Kidney (tissue), 14 donors: ENCODE results near the gene NRP2. TPM values are rescaled to one million over a fixed set of nuclear protein-coding genes. Genes with fewer than 3 reads are reported as not detected.

ENCODE experiments used
- DNase-seq, 5 donors: peaks; one replicate each; pipeline ENCODE4 v3.0.0-alpha.2; 2013 to 2020
- FAIRE-seq: peaks from 2 replicates; lab custom pipeline; 2012; peaks lifted over from hg19 to GRCh38; lab: Jason Lieb, UNC
- H3K27ac ChIP-seq, 2 donors: one replicate each; pipeline ENCODE4 v1.7.0; 2013; ENCODE audit warnings: low read depth in 2 of 2, low read length in 2 of 2, inconsistent platforms in 1 of 2
- H3K27me3 ChIP-seq: one replicate; pipeline ENCODE4 v1.7.1; 2013; ENCODE audit warnings: low read length, inconsistent platforms; ENCODE audit not compliant: control insufficient read depth, insufficient read depth
- H3K36me3 ChIP-seq, 3 donors: one replicate each; pipeline versions ENCODE4 v1.7.0 to v1.7.1; 2013; ENCODE audit warnings: low read length in 3 of 3, control low read depth in 1 of 3, inconsistent platforms in 1 of 3; ENCODE audit not compliant: insufficient read depth in 3 of 3, control insufficient read depth in 2 of 3
- H3K4me1 ChIP-seq, 3 donors: one replicate each; pipeline versions ENCODE4 v1.7.0 to v1.7.1; 2013; ENCODE audit warnings: low read length in 3 of 3, inconsistent platforms in 1 of 3, low read depth in 1 of 3; ENCODE audit not compliant: control insufficient read depth in 2 of 3, insufficient read depth in 2 of 3
- H3K4me3 ChIP-seq, 3 donors: one replicate each; pipeline versions ENCODE4 v1.7.0 to v1.8.1; 2013; ENCODE audit warnings: low read length in 3 of 3, control low read depth in 1 of 3, inconsistent platforms in 1 of 3
- H3K9ac ChIP-seq, 3 donors: one replicate each; pipeline versions ENCODE4 v1.7.0 to v1.7.1; 2013; ENCODE audit warnings: low read length in 3 of 3, control low read depth in 1 of 3, inconsistent platforms in 1 of 3
- H3K9me3 ChIP-seq, 3 donors: one replicate each; pipeline versions ENCODE4 v1.7.0 to v1.7.1; 2013; ENCODE audit warnings: low read length in 3 of 3, control low read depth in 1 of 3, inconsistent platforms in 1 of 3; ENCODE audit not compliant: control insufficient read depth in 2 of 3, insufficient read depth in 1 of 3
- intact Hi-C: fragments of 100-400 bp; cut with DNase I; formaldehyde crosslinking; loops from one replicate; pipeline ENCODE4 v1.11.1; 2022
- polyA plus RNA-seq: library from polyadenylated mRNA; stranded (reverse); fragments of 350-450 nt; fragmentation: Illumina TruSeq; extraction: RNeasy Lipid Tissue Mini Kit (QIAGEN cat#74804); gene quantifications from one replicate; pipeline ENCODE4 v1.2.3, GENCODE V29; 2014; ENCODE audit warnings: low read depth, low replicate concordance; ENCODE audit not compliant: insufficient read depth
- total RNA-seq: library from RNA; stranded (reverse); fragmentation: NEBNext Ultra II Directional; extraction: Animal tissue kit (Norgen Biotek cat#: 25700); gene quantifications from one replicate; pipeline ENCODE4 v1.2.1, GENCODE V29; 2021
- TF ChIP-seq, protein P1 (sequence below): IDR thresholded peaks from 3 replicates; pipeline ENCODE4 v1.5.1; 2012; ENCODE audit warnings: mild to moderate bottlenecking, moderate library complexity, borderline replicate concordance; ENCODE audit not compliant: insufficient read depth; ENCODE audit errors: extremely low read depth
- donor health status: control.
- donor health status: control.
- donor health status: control.
- donor health status: control.
- donor health status: control.
- donor health status: DM: yes; HTN: yes; CAD: no.
- donor health status: Normal renal cell carcinoma (clear cell type).

NRP2 gene
- total and polyA plus RNA-seq, 2 donors from 2014 or later = 2.3 to 37.7 TPM

DNA sequence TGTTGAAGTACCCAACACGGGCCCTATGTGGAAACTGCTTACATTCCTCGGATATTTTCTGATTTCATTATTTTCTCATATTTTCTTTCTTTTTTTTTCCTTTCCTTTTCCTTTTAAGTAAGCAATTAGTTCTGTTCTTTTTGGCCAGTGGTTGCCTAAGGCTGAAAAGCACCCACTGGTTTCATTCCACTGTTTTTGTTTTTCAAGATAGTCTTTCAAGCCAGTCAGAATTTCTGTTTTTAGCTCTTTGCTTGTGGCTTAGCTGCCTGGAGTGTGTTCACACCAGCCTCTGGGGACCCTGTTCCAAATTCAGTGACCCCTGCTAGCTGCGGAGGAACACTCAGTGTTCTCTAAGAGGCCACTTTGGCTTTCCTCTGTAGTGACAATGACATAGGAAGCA, 73.6 kb downstream of the NRP2 start:
- no peaks in the 10 kb centered on the region for H3K27me3 ChIP-seq
- intact Hi-C loops = no loop called here
- no peaks in the 10 kb centered on the region for H3K9me3 ChIP-seq
- FAIRE-seq (no peak), DNase-seq (no peak)
- H3K9ac ChIP-seq = no peak overlapping the region
- no peak overlapping the region for H3K27ac ChIP-seq
- H3K4me1 ChIP-seq = no peaks in the 10 kb centered on the region
- TF ChIP-seq, protein P1, sequence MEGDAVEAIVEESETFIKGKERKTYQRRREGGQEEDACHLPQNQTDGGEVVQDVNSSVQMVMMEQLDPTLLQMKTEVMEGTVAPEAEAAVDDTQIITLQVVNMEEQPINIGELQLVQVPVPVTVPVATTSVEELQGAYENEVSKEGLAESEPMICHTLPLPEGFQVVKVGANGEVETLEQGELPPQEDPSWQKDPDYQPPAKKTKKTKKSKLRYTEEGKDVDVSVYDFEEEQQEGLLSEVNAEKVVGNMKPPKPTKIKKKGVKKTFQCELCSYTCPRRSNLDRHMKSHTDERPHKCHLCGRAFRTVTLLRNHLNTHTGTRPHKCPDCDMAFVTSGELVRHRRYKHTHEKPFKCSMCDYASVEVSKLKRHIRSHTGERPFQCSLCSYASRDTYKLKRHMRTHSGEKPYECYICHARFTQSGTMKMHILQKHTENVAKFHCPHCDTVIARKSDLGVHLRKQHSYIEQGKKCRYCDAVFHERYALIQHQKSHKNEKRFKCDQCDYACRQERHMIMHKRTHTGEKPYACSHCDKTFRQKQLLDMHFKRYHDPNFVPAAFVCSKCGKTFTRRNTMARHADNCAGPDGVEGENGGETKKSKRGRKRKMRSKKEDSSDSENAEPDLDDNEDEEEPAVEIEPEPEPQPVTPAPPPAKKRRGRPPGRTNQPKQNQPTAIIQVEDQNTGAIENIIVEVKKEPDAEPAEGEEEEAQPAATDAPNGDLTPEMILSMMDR = no peak
- no peak overlapping the region for H3K4me3 ChIP-seq
- peaks cover 0 to 2% (median 0%) of the 10 kb centered on the region in 3 donors for H3K36me3 ChIP-seq

DNA sequence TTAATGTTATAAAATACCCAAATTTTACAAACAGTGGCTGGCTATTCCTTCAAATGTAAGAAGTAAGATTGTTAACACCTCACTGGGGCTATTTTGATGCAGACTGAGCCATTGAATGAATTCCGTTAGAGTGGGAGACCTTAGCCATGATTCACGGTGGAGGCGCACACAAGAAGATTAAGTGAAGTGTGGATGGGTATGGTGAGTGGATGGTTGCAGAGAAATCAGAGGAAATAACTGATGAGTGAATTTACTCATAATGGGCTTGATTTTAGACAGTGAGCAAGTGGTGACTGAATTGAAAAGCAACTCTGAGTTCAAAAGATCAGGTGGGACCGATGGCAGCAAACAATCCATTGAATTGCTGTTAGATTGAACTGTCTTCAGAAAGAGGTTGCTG, 75.0 kb downstream of the NRP2 start:
- FAIRE-seq = no peak
- intact Hi-C loops = no loop called here
- Histone ChIP-seq H3K27me3 (no peaks in the 10 kb centered on the region), H3K4me3 (no peak overlapping the region), H3K4me1 (no peaks in the 10 kb centered on the region), H3K9ac (no peak overlapping the region), H3K36me3 (peaks cover 0 to 2% (median 0%) of the 10 kb centered on the region in 3 donors), H3K27ac (no peak overlapping the region), H3K9me3 (no peaks in the 10 kb centered on the region)
- no peak for DNase-seq
- TF ChIP-seq, protein P1 = no peak

DNA sequence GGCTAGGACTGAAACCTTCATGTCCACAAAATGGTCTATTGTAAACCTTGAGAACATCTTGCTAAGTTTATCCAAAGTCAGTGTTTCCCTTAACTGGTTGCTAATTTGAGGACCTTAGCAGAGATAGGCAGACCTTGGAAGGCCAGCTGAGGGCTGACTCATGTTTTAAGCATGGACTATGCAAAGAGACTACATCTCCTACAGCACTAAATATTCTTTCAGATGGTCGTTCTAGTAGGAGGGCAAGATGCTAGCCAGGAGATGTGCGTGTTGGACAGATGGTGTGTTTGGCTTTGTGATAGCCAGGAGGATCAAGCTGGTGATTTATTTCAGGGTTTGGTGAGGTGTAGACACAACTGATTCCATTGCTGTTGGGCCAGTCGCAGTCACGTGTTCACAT, 75.8 kb downstream of the NRP2 start:
- no peaks in the 10 kb centered on the region for H3K27me3 ChIP-seq
- intact Hi-C loops = no loop called here
- peaks cover 0 to 2% (median 0%) of the 10 kb centered on the region in 3 donors for H3K36me3 ChIP-seq
- FAIRE-seq = no peak
- no peak overlapping the region for H3K9ac ChIP-seq
- no peak for DNase-seq
- no peak overlapping the region for H3K4me3 ChIP-seq
- TF ChIP-seq, protein P1 = no peak
- H3K9me3 ChIP-seq = no peaks in the 10 kb centered on the region
- no peaks in the 10 kb centered on the region for H3K4me1 ChIP-seq
- H3K27ac ChIP-seq = no peak overlapping the region

GRCh38 chr2:205758500-205758899, 76.2 kb downstream of the NRP2 start:
- DNase-seq = peak in 1 of 5 donors; percentile 58
- Histone ChIP-seq H3K4me3 (no peak overlapping the region), H3K9me3 (no peaks in the 10 kb centered on the region), H3K27me3 (no peaks in the 10 kb centered on the region), H3K9ac (no peak overlapping the region), H3K36me3 (peaks cover 0 to 2% (median 0%) of the 10 kb centered on the region in 3 donors), H3K27ac (no peak overlapping the region), H3K4me1 (no peaks in the 10 kb centered on the region)
- TF ChIP-seq, protein P1 = no peak
- intact Hi-C loops = no loop called here
- FAIRE-seq = no peak
